Measurements from ENCODE around the gene CNOT1.

The CNOT1 gene

GRCh38 chr16:58488531-58488930, 141.1 kb downstream of the CNOT1 start:
- Histone ChIP-seq H3K4me3 (ENCODE audit: low read depth, low read length, poor library complexity, severe bottlenecking) (no peak overlapping the region), H3K27ac (ENCODE audit: low read depth, low read length, poor library complexity, severe bottlenecking) (no peak overlapping the region), H3K9me2 (ENCODE audit: low read depth, low read length) (no peaks in the 10 kb centered on the region), H3F3A (ENCODE audit: insufficient read depth, low read length) (no peaks in the 10 kb centered on the region), H3K36me3 (ENCODE audit: insufficient read depth, low read length) (no peaks in the 10 kb centered on the region), H2AFZ (ENCODE audit: low read length) (no peak overlapping the region), H3K4me1 (ENCODE audit: insufficient read depth, low read length, severe bottlenecking) (peaks cover 3% of the 10 kb centered on the region), H3K9ac (ENCODE audit: low read length) (no peak overlapping the region), H3K27me3 (ENCODE audit: insufficient read depth, low read length) (no peaks in the 10 kb centered on the region), H3K79me2 (ENCODE audit: insufficient read depth, low read length) (no peaks in the 10 kb centered on the region), H4K20me1 (ENCODE audit: insufficient read depth, low read length) (no peaks in the 10 kb centered on the region), H3K9me3 (ENCODE audit: low read length) (no peaks in the 10 kb centered on the region), H3K4me2 (ENCODE audit: low read length) (no peak overlapping the region)
- no peak for TF ChIP-seq CTCF (IDR thresholded peaks at IDR 0.05; ENCODE audit: low read length)
- no peak for TF ChIP-seq EZH2 (IDR thresholded peaks at IDR 0.05; ENCODE audit: borderline replicate concordance, low read length)

GRCh38 chr16:58487566-58488351, 141.9 kb downstream of the CNOT1 start:
- H3K36me3 ChIP-seq (ENCODE audit: insufficient read depth, low read length) = no peaks in the 10 kb centered on the region
- no peak overlapping the region for H3K4me3 ChIP-seq (ENCODE audit: low read depth, low read length, poor library complexity, severe bottlenecking)
- no peak overlapping the region for H3K4me2 ChIP-seq (ENCODE audit: low read length)
- H2AFZ ChIP-seq (ENCODE audit: low read length) = no peak overlapping the region
- no peaks in the 10 kb centered on the region for H3K27me3 ChIP-seq (ENCODE audit: insufficient read depth, low read length)
- H3K79me2 ChIP-seq (ENCODE audit: insufficient read depth, low read length) = no peaks in the 10 kb centered on the region
- H3K9me2 ChIP-seq (ENCODE audit: low read depth, low read length) = no peaks in the 10 kb centered on the region
- no peak overlapping the region for H3K27ac ChIP-seq (ENCODE audit: low read depth, low read length, poor library complexity, severe bottlenecking)
- peaks cover 3% of the 10 kb centered on the region for H3K4me1 ChIP-seq (ENCODE audit: insufficient read depth, low read length, severe bottlenecking)
- no peak overlapping the region for H3K9ac ChIP-seq (ENCODE audit: low read length)
- peak; percentile 84 for TF ChIP-seq CTCF (IDR thresholded peaks at IDR 0.05; ENCODE audit: low read length)
- TF ChIP-seq EZH2 (IDR thresholded peaks at IDR 0.05; ENCODE audit: borderline replicate concordance, low read length) = no peak
- no peaks in the 10 kb centered on the region for H3K9me3 ChIP-seq (ENCODE audit: low read length)
- H3F3A ChIP-seq (ENCODE audit: insufficient read depth, low read length) = no peaks in the 10 kb centered on the region
- no peaks in the 10 kb centered on the region for H4K20me1 ChIP-seq (ENCODE audit: insufficient read depth, low read length)

- Histone ChIP-seq H2AFZ (ENCODE audit: low read length) (no peak overlapping the region), H3K9ac (ENCODE audit: low read length) (no peak overlapping the region), H3K4me3 (ENCODE audit: low read depth, low read length, poor library complexity, severe bottlenecking) (no peak overlapping the region), H3K9me3 (ENCODE audit: low read length) (no peaks in the 10 kb centered on the region), H3K27ac (ENCODE audit: low read depth, low read length, poor library complexity, severe bottlenecking) (no peak overlapping the region), H3K4me1 (ENCODE audit: insufficient read depth, low read length, severe bottlenecking) (peaks cover 3% of the 10 kb centered on the region), H3F3A (ENCODE audit: insufficient read depth, low read length) (no peaks in the 10 kb centered on the region), H3K79me2 (ENCODE audit: insufficient read depth, low read length) (no peaks in the 10 kb centered on the region), H3K9me2 (ENCODE audit: low read depth, low read length) (no peaks in the 10 kb centered on the region), H4K20me1 (ENCODE audit: insufficient read depth, low read length) (no peaks in the 10 kb centered on the region), H3K4me2 (ENCODE audit: low read length) (no peak overlapping the region), H3K27me3 (ENCODE audit: insufficient read depth, low read length) (no peaks in the 10 kb centered on the region), H3K36me3 (ENCODE audit: insufficient read depth, low read length) (no peaks in the 10 kb centered on the region)
- TF ChIP-seq EZH2 (IDR thresholded peaks at IDR 0.05; ENCODE audit: borderline replicate concordance, low read length) (no peak), CTCF (IDR thresholded peaks at IDR 0.05; ENCODE audit: low read length) (no peak)
These were observed 144.3 kb downstream of the CNOT1 start for GRCh38 chr16:58485184-58485887.

Data from OCI-LY1 (cell line).